HG03520 (cell line): Measurements from ENCODE around the gene SLC7A8.

Source experiments
- ATAC-seq: cut with Tn5 transposase; IDR thresholded peaks from one replicate; pipeline ENCODE4 v1.9.1; 2021; ENCODE audit warnings: mild to moderate bottlenecking, moderate library complexity; ENCODE audit not compliant: unreplicated experiment

SLC7A8 gene

GRCh38 chr14:23132970-23133369 lies 50.5 kb downstream of the SLC7A8 start:
- no peak for ATAC-seq

DNA sequence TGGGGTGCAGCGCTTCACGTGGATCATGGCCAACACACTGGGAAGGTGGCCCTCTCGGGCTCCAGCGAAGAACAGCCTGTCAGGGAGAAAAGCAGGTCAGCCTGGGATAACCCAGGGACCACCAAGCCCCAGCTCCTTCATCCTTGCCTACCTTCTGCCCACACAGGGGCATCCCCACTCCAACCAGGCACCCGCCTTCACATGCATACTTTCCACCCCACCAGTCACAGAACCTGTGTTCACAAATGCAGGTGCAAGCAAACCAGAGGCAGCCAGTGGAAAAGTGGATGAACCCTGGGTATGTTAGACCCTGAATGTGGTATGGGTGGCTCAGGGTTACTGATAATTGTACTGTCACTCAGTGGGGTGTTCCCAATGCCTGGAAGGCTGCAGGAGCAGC lies 52.0 kb downstream of the SLC7A8 start:
- no peak for ATAC-seq

DNA sequence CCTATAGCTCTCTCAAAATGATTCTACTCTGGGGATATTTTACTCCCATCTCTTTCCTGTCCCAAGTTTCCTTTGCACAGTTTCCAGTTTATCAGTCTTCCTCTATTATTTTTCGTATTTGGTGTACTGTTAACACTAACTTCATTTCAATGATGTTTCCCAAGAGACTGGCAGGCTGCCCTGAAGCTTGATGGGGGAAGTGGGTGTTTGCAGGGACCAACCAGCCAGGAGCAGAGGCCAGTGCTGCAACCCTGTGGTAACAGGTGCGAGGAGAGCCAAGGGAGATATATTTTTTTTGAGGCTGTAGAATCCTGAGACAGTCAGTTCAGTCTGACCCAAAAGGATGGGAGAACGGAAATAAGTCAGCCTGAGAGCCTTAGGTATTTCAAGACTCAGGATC lies 52.6 kb downstream of the SLC7A8 start:
- no peak for ATAC-seq

GRCh38 chr14:23129759-23130316 lies 53.6 kb downstream of the SLC7A8 start:
- no peak for ATAC-seq

DNA sequence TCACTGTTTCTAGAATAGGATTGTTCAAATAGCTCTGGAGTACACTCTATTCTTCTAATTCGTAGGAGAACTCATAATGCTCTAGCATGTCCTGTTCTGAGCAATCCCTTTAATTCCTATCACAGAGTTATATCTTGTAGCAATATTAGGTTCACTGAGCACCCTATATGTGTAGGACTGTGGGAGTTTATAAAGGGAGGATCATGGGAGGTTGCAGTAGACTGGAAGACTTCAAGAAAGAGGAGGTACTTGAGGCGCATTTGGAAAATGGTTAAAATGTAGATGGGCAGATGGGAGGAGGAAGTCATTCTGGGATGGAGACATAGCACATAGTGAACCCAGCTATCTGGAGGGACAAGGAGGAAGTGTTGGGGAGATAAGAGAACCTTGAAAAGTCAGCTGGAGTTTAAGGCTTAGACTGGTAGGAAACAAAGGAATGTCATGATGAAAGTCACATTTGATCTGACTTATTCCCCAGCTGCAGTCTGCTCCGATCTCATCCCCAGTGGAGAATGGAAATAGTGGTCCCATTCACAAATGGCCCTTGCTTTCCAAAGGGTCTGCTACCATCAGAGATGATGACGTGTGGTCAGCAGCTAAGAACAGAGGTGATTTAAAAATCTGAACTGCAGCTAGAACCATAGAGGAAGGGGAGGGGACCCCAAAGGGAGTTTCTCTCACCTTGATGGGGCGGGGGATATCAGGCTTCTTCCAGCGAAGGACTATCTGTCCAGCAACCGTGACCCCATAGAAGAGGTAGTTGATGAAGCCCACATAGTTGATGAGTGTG lies 54.3 kb downstream of the SLC7A8 start:
- no peak for ATAC-seq

DNA sequence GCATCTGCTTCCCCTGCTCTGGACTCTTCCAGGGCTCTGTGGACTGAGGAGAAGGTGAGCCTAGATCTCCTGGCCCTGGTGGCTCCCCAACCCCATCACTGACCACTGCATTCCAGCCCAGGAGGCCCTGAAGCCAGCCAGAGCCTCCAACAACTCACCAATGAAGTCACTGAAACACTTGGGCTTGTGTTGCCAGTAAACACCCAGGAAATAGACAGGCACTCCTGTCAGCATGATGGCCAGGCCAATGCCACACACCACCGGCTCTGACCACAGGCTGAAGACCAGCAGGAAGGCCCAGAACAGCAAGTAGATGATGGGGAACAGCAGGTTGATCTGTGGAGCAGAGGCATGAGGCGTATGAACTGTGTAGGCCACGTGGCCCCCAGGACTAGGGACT lies 55.6 kb downstream of the SLC7A8 start:
- no peak for ATAC-seq

GRCh38 chr14:23126548-23127278 lies 56.7 kb downstream of the SLC7A8 start:
- ATAC-seq: no peak

GRCh38 chr14:23125933-23126524 lies 57.4 kb downstream of the SLC7A8 start:
- no peak for ATAC-seq

DNA sequence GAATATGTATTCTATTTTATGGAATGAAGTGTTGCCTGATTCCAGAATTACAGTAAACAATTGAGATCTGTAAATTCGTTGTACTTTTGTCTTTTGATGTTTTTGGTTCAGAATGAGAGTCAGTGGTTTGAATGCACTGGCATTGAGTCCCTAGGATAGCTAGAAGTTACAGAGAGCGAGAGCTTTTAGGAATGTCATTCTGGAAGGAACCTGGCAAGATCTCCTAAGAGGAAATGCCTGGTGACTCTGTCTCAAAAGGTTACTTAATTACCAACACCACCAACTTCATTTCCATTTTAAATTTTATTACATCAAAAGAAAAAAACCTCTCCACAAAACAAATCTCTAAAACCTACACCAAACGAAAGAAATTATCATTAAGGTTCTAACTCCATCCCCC lies 58.4 kb downstream of the SLC7A8 start:
- ATAC-seq: no peak

DNA sequence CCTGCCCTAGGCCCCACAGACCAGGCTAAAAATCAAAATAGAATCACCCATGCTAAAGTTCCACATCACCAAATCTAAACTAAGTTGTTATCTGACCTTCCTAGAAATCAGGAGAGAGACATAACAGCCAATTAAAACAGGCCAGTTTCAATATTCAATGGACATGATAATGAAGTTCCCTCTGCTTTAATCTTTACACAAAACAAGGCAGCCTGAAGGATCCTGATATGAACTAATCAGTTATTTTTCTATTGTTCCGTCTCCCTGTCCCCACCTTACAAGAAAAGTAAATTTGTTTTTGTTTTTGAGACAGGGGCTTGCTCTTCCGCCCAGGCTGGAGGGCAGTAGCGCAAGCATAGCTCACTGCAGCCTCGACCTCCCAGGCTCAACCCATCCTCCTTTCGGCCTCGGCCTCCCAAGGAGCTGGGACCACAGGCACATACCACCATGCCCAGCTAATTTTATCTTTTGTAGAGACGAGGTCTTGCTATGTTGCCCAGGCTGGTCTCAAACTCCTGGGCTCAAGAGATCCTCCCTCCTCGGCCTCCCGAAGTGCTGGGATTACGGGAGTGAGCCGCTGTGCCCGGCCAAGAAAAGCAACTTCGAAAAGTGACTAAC lies 59.0 kb downstream of the SLC7A8 start:
- ATAC-seq: no peak

DNA sequence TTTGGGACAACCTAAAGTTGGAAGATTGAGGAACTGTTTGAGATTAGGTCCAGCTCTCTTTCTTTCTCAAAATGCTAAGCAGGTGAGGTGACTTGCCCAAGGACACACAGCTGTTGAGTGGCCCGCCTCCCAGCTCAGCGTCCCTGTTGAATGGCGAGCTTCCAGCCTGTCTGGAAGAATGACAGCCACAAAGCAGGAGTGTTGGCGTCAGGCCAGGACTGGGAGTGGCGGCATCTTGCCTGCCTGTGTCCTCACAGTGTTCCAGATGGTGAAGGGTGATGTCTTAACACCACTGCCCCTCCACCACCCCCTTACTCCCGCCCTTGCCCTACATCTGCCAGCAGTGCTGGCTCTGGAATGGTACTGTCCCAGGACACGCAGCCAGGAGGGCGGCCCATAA lies 60.0 kb downstream of the SLC7A8 start:
- ATAC-seq: no peak

- no peak for ATAC-seq
These were observed 61.4 kb downstream of the SLC7A8 start for GRCh38 chr14:23122086-23122485.

GRCh38 chr14:23121361-23121771 lies 62.1 kb downstream of the SLC7A8 start:
- ATAC-seq: no peak

- peak; percentile 62 for ATAC-seq
These were observed 62.8 kb downstream of the SLC7A8 start for GRCh38 chr14:23120541-23121251.

- ATAC-seq: no peak
These were observed 63.8 kb downstream of the SLC7A8 start for GRCh38 chr14:23119363-23120327.

GRCh38 chr14:23118506-23119362 lies 64.7 kb downstream of the SLC7A8 start, which contains the start of gene CEBPE:
Gene CEBPE, minus strand, starts transcription at chr14:23119255. Its CDS starts 164 bp downstream, at chr14:23119091.
- no peak for ATAC-seq

DNA sequence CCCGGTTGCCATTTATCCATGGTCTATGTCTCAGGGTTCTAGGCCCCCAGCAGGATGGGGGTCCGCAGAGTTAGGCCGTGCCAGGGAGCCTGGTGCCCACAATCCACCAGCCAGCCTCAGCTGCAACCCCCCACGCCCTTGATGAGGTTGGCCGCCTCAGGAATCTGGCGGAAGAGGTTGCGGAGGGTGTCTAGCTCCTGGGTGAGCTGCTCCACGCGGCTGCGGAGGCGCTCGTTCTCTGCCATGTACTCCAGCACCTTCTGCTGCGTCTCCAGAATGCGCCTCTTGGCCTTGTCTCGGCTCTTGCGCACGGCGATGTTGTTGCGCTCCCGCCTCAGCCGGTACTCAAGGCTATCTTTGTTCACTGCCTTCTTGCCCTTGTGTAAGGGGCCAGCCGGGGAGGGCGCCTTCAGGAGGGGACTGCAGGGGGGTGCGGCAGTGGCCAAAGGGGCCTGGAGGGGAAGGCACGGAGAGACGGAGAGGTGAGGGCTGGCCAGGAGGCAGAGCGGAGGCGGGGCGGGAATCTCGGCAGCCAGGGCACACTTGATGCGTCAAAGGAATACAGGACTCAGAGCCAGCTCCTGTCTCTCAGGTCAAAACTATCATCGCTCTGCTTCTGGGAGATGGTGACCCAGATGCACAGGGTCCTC lies 66.0 kb downstream of the SLC7A8 start:
- ATAC-seq: no peak

GRCh38 chr14:23115918-23116317 lies 67.5 kb downstream of the SLC7A8 start:
- ATAC-seq: no peak
